IPS-NIHi7 (cell line): ENCODE data around the gene ACTL8.

ENCODE experiments used
- DNase-seq: peaks from one replicate; pipeline ENCODE4 v3.0.0; 2012; ENCODE audit warnings: mixed read lengths; ENCODE audit errors: extremely low spot score

ACTL8 gene

GRCh38 chr1:17802945-17803344, 47.8 kb downstream of the ACTL8 start:
- no peak for DNase-seq

GRCh38 chr1:17805869-17806684, 50.9 kb downstream of the ACTL8 start:
- no peak for DNase-seq

GRCh38 chr1:17808816-17809215, 53.7 kb downstream of the ACTL8 start:
- DNase-seq: no peak

GRCh38 chr1:17810668-17811067, 55.5 kb downstream of the ACTL8 start:
- no peak for DNase-seq

- no peak for DNase-seq
These were observed 61.4 kb downstream of the ACTL8 start for GRCh38 chr1:17816511-17816910.

GRCh38 chr1:17819129-17819802, 64.1 kb downstream of the ACTL8 start:
- no peak for DNase-seq

- no peak for DNase-seq
These were observed 65.1 kb downstream of the ACTL8 start for GRCh38 chr1:17820198-17820597.

- DNase-seq: no peak
These were observed 67.8 kb downstream of the ACTL8 start for GRCh38 chr1:17822741-17823426.

- no peak for DNase-seq
These were observed 70.4 kb downstream of the ACTL8 start for GRCh38 chr1:17825273-17826164.

GRCh38 chr1:17826165-17826488, 71.0 kb downstream of the ACTL8 start:
- peak; percentile 84 for DNase-seq

- no peak for DNase-seq
These were observed 73.9 kb downstream of the ACTL8 start for GRCh38 chr1:17828991-17829390.

GRCh38 chr1:17829579-17829978, 74.4 kb downstream of the ACTL8 start:
- DNase-seq: no peak

- DNase-seq: peak; percentile 85
These were observed 76.5 kb downstream of the ACTL8 start for GRCh38 chr1:17831597-17831996.

- no peak for DNase-seq
These were observed 78.7 kb downstream of the ACTL8 start for GRCh38 chr1:17833661-17834501.

- DNase-seq: no peak
These were observed 79.5 kb downstream of the ACTL8 start for GRCh38 chr1:17834561-17835100.

GRCh38 chr1:17837233-17838030, 82.3 kb downstream of the ACTL8 start:
- DNase-seq: no peak

GRCh38 chr1:17839641-17840196, 84.6 kb downstream of the ACTL8 start:
- no peak for DNase-seq

- no peak for DNase-seq
These were observed 86.8 kb downstream of the ACTL8 start for GRCh38 chr1:17841944-17842343.

GRCh38 chr1:17842686-17843085, 87.6 kb downstream of the ACTL8 start:
- DNase-seq: no peak
